A549 (cell line): ENCODE results near the gene SLC17A9. TPM values are rescaled to one million over a fixed set of nuclear protein-coding genes. Genes with fewer than 3 reads are reported as not detected.

Source experiments
- ATAC-seq, 2 experiments: fragments of 200-7000 bp in 1 of 2; fragments of >200 bp in 1 of 2; cut with Nextera tagmentation in 1 of 2; cut with Tn5 transposase in 1 of 2; 3 replicates each; pipeline versions ENCODE4 v1.8.0 to v1.9.1; 2018 to 2020; ENCODE audit warnings: mild to moderate bottlenecking in 1 of 2, moderate library complexity in 1 of 2
- CTCF ChIA-PET: fragments of 300-600 bp; sonication (Branson Sonifier 250); formaldehyde crosslinking; extraction: SDS; loops from one replicate; lab custom pipeline; 2021; ENCODE audit warnings: antibody characterized with exemption, inconsistent platforms; lab: Yijun Ruan, JAX
- POLR2A ChIA-PET: fragments of 350-600 bp; formaldehyde crosslinking; extraction: SDS; loops from one replicate; lab custom pipeline; 2021; ENCODE audit warnings: antibody characterized with exemption, inconsistent platforms; lab: Yijun Ruan, JAX
- DNase-seq, 2 experiments: peaks; one replicate each; pipeline versions ENCODE4 v3.0.0 to v3.0.0-alpha.2; 2011 to 2016; ENCODE audit warnings: low read depth in 1 of 2, low spot score in 1 of 2
- FAIRE-seq: peaks from 2 replicates; lab custom pipeline; 2011; peaks lifted over from hg19 to GRCh38; lab: Jason Lieb, UNC
- H3K27ac ChIP-seq, 2 experiments: fragments of >200 bp; sonication (Bioruptor Twin); formaldehyde crosslinking; 3 replicates each; pipeline ENCODE4 v1.5.1; 2016 to 2017
- H3K4me1 ChIP-seq: fragments of >200 bp; sonication (Bioruptor Twin); formaldehyde crosslinking; 3 replicates; pipeline ENCODE4 v1.6.1; 2016
- H3K4me2 ChIP-seq: fragments of >200 bp; sonication (Bioruptor Twin); formaldehyde crosslinking; 3 replicates; pipeline ENCODE4 v1.6.1; 2016
- H3K4me3 ChIP-seq: fragments of >200 bp; sonication (Bioruptor Twin); formaldehyde crosslinking; 3 replicates; pipeline ENCODE4 v1.5.1; 2016
- H3K9me3 ChIP-seq: fragments of >200 bp; sonication (Bioruptor Twin); formaldehyde crosslinking; 3 replicates; pipeline ENCODE4 v1.6.1; 2016
- BHLHE40 ChIP-seq: IDR thresholded peaks from 2 replicates; pipeline ENCODE4 v1.6.1; 2012; ENCODE audit warnings: low read depth, low read length, inconsistent platforms
- CEBPB ChIP-seq, 2 experiments: fragments of >200 bp in 1 of 2; sonication (Bioruptor Twin) in 1 of 2; formaldehyde crosslinking in 1 of 2; IDR thresholded peaks; 2 replicates each; pipeline ENCODE4 v1.6.1; 2012 to 2016
- CHD2 ChIP-seq: fragments of 150-350 bp; IDR thresholded peaks from 2 replicates; pipeline ENCODE4 v1.6.1; 2014; ENCODE audit warnings: low read length; ENCODE audit not compliant: partially characterized antibody
- EHF ChIP-seq: fragments of 250-450 bp; sonication (Bioruptor Pico); IDR thresholded peaks from 2 replicates; pipeline ENCODE4 v1.5.0; 2020; ENCODE audit warnings: mild to moderate bottlenecking
- FOSB ChIP-seq: fragments of 250-450 bp; sonication (Bioruptor Pico); IDR thresholded peaks from 2 replicates; pipeline ENCODE4 v1.5.0; 2020; ENCODE audit warnings: mild to moderate bottlenecking, moderate library complexity
- FOSL2 ChIP-seq, 2 experiments: fragments of 450-650 bp in 1 of 2; fragments of >200 bp in 1 of 2; sonication (Bioruptor Twin) in 1 of 2; formaldehyde crosslinking; IDR thresholded peaks; 2 replicates each; pipeline versions ENCODE4 v1.5.0 to v1.6.1; 2016 to 2020; ENCODE audit warnings: mild to moderate bottlenecking in 1 of 2, moderate library complexity in 1 of 2
- HOXA7 ChIP-seq: fragments of 250-450 bp; sonication (Bioruptor Pico); IDR thresholded peaks from 2 replicates; pipeline ENCODE4 v1.5.0; 2020; ENCODE audit warnings: mild to moderate bottlenecking, moderate library complexity
- HOXB5 ChIP-seq: fragments of 250-450 bp; sonication (Bioruptor Pico); IDR thresholded peaks from 2 replicates; pipeline ENCODE4 v1.5.0; 2020; ENCODE audit warnings: mild to moderate bottlenecking, moderate library complexity
- MYC ChIP-seq: IDR thresholded peaks from 2 replicates; pipeline ENCODE4 v1.6.1; 2012; ENCODE audit warnings: mild to moderate bottlenecking, inconsistent platforms, low read length, improper control_type of control experiment, borderline replicate concordance
- NR3C1 ChIP-seq: fragments of >200 bp; sonication (Bioruptor Twin); formaldehyde crosslinking; IDR thresholded peaks from 3 replicates; pipeline ENCODE4 v1.6.1; 2017
- PHF8 ChIP-seq: fragments of 200-600 bp; sonication (generic); IDR thresholded peaks from 2 replicates; pipeline ENCODE4 v1.6.1; 2016; ENCODE audit warnings: low read depth, mild to moderate bottlenecking, antibody characterized with exemption, moderate library complexity, borderline replicate concordance
- RAD21 ChIP-seq, 2 experiments: fragments of >200 bp in 1 of 2; sonication (Bioruptor Twin) in 1 of 2; formaldehyde crosslinking in 1 of 2; IDR thresholded peaks in 1 of 2; conservative IDR thresholded peaks in 1 of 2; 2 replicates in 1 of 2; 3 replicates in 1 of 2; pipeline ENCODE4 v1.6.1; 2012 to 2018; ENCODE audit warnings: inconsistent platforms in 1 of 2
- RARB ChIP-seq: fragments of 250-450 bp; sonication (Bioruptor Pico); IDR thresholded peaks from 2 replicates; pipeline ENCODE4 v1.8.0; 2021; ENCODE audit warnings: mild to moderate bottlenecking, moderate library complexity
- RCOR1 ChIP-seq: fragments of 150-350 bp; IDR thresholded peaks from 2 replicates; pipeline ENCODE4 v1.6.1; 2014; ENCODE audit warnings: antibody characterized with exemption, low read length, low read depth
- SREBF2 ChIP-seq: fragments of 450-650 bp; IDR thresholded peaks from 2 replicates; pipeline ENCODE4 v1.6.1; 2014; ENCODE audit warnings: mild to moderate bottlenecking, moderate library complexity
- TFCP2L1 ChIP-seq: fragments of 250-450 bp; sonication (Bioruptor Pico); IDR thresholded peaks from 2 replicates; pipeline ENCODE4 v1.5.0; 2021; ENCODE audit warnings: mild to moderate bottlenecking
- TP53 ChIP-seq: fragments of 250-450 bp; sonication (Bioruptor Pico); IDR thresholded peaks from 2 replicates; pipeline ENCODE4 v1.5.0; 2021; ENCODE audit warnings: mild to moderate bottlenecking, moderate library complexity
- ZFP36 ChIP-seq: fragments of 450-650 bp; IDR thresholded peaks from 2 replicates; pipeline ENCODE4 v1.6.1; 2014; ENCODE audit warnings: borderline replicate concordance; ENCODE audit not compliant: partially characterized antibody
- WGBS: methylation state at CpG from one replicate; pipeline ENCODE4 v1.1.6; 2017; ENCODE audit errors: missing lambda C conversion rate; 5-methylcytosine and 5-hydroxymethylcytosine counted together
- polyA minus RNA-seq: library from RNA; depleted of rRNA, polyadenylated mRNA; stranded (reverse); fragments of >200 nt; gene quantifications from 2 replicates; pipeline ENCODE4 v1.2.3, GENCODE V29; 2011; rRNA and poly(A)+ RNA removed
- polyA plus RNA-seq, 4 experiments: library from polyadenylated mRNA; depleted of rRNA in 3 of 4; stranded (reverse); fragments of >200 nt; fragmentation: RNase III in 1 of 4; extraction: RNeasy Plus Mini Kit Qiagen cat#74134 plus additional on column Dnase treatment in 1 of 4; gene quantifications; 2 replicates in 3 of 4; 3 replicates in 1 of 4; pipeline ENCODE4 v1.2.3, GENCODE V29; 2011 to 2017
- TF ChIP-seq, protein P1 (sequence below): fragments of 450-650 bp; IDR thresholded peaks from 2 replicates; pipeline ENCODE4 v1.6.1; 2014; ENCODE audit warnings: antibody characterized with exemption
- TF ChIP-seq, protein P2 (sequence below): fragments of 200-600 bp; sonication (generic); IDR thresholded peaks from 2 replicates; pipeline ENCODE4 v1.6.1; 2016; ENCODE audit warnings: antibody characterized with exemption, mild to moderate bottlenecking, moderate library complexity

Gene SLC17A9, protein sequence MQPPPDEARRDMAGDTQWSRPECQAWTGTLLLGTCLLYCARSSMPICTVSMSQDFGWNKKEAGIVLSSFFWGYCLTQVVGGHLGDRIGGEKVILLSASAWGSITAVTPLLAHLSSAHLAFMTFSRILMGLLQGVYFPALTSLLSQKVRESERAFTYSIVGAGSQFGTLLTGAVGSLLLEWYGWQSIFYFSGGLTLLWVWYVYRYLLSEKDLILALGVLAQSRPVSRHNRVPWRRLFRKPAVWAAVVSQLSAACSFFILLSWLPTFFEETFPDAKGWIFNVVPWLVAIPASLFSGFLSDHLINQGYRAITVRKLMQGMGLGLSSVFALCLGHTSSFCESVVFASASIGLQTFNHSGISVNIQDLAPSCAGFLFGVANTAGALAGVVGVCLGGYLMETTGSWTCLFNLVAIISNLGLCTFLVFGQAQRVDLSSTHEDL
- polyA plus RNA-seq (2011; rRNA removed): 0.05 TPM in 1 of 2 replicates, not detected in the other
- 0.01 TPM in 1 of 2 replicates, not detected in the other for polyA plus RNA-seq (2012; cell fraction: cytosol; rRNA removed)
- polyA plus RNA-seq (2012; cell fraction: nucleus; rRNA removed): 0.06 and 0.13 TPM in 2 replicates
- polyA plus RNA-seq (2017; fragmentation: RNase III; extraction: RNeasy Plus Mini Kit Qiagen cat#74134 plus additional on column Dnase treatment): not detected in 3 replicates
- 0.73 TPM in 1 of 2 replicates, not detected in the other for polyA minus RNA-seq

DNA sequence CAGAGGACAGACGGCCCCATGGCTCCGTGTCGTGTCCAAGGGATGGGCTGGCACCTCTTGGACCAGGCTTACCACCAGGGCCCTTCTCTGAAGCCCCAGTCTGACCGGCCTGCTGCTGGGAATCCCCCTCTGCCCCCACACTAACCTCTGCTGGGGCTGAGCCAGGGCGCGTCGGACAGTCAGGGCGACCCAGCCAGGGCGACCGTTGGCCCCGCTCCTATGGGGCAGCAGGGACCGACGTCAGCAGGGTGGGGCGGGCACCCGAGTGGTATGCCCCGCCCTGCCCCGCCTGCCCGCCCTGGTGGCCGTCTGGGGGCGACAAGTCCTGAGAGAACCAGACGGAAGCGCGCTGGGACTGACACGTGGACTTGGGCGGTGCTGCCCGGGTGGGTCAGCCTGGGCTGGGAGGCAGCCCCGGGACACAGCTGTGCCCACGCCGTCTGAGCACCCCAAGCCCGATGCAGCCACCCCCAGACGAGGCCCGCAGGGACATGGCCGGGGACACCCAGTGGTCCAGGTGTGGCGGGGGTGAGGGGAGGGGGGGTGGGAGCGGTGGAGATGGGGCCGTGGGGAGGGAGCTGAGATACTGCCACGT, at the start of gene SLC17A9:
Gene SLC17A9 (plus strand): TSS at position 337 of the 595 bp plus-strand sequence. CDS start 122 bp downstream, at position 459.
- Histone ChIP-seq H3K27ac (no peak within 1 kb of the TSS), H3K4me1 (peaks cover 9% of the 10 kb centered on the region; the same call in 2 of the 3 replicates), H3K4me3 (no peak within 1 kb of the TSS), H3K9me3 (peaks cover 8% of the 10 kb centered on the region; the same call in 2 of the 3 replicates), H3K4me2 (no peak within 1 kb of the TSS)
- DNase-seq (no peak), FAIRE-seq (no peak), ATAC-seq (no peak; a peak in 1 of 6 replicates)
- TF ChIP-seq HOXA7 (no peak), RAD21 (conservative IDR thresholded peaks at IDR 0.05 in 1 of 2, IDR thresholded peaks at IDR 0.05 in 1 of 2) (no peak), RARB (no peak), TFCP2L1 (no peak), NR3C1 (no peak), PHF8 (no peak), EHF (CRISPR knock-in tag) (no peak), FOSL2 (IDR thresholded peaks at IDR 0.05) (no peak), FOSL2 (CRISPR knock-in tag; IDR thresholded peaks at IDR 0.05) (no peak), BHLHE40 (no peak), HOXB5 (CRISPR knock-in tag) (no peak), TP53 (CRISPR knock-in tag) (no peak), FOSB (CRISPR knock-in tag) (no peak), RCOR1 (no peak), SREBF2 (no peak), MYC (no peak), CEBPB (IDR thresholded peaks at IDR 0.05) (no peak), CHD2 (no peak), ZFP36 (no peak)
- TF ChIP-seq, protein P1, sequence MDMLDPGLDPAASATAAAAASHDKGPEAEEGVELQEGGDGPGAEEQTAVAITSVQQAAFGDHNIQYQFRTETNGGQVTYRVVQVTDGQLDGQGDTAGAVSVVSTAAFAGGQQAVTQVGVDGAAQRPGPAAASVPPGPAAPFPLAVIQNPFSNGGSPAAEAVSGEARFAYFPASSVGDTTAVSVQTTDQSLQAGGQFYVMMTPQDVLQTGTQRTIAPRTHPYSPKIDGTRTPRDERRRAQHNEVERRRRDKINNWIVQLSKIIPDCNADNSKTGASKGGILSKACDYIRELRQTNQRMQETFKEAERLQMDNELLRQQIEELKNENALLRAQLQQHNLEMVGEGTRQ: no peak
- TF ChIP-seq, protein P2, sequence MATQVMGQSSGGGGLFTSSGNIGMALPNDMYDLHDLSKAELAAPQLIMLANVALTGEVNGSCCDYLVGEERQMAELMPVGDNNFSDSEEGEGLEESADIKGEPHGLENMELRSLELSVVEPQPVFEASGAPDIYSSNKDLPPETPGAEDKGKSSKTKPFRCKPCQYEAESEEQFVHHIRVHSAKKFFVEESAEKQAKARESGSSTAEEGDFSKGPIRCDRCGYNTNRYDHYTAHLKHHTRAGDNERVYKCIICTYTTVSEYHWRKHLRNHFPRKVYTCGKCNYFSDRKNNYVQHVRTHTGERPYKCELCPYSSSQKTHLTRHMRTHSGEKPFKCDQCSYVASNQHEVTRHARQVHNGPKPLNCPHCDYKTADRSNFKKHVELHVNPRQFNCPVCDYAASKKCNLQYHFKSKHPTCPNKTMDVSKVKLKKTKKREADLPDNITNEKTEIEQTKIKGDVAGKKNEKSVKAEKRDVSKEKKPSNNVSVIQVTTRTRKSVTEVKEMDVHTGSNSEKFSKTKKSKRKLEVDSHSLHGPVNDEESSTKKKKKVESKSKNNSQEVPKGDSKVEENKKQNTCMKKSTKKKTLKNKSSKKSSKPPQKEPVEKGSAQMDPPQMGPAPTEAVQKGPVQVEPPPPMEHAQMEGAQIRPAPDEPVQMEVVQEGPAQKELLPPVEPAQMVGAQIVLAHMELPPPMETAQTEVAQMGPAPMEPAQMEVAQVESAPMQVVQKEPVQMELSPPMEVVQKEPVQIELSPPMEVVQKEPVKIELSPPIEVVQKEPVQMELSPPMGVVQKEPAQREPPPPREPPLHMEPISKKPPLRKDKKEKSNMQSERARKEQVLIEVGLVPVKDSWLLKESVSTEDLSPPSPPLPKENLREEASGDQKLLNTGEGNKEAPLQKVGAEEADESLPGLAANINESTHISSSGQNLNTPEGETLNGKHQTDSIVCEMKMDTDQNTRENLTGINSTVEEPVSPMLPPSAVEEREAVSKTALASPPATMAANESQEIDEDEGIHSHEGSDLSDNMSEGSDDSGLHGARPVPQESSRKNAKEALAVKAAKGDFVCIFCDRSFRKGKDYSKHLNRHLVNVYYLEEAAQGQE: no peak
- POLR2A ChIA-PET: no interaction called here
- 82% methylated on average over 24 of the region's 37 CpGs for WGBS
- CTCF ChIA-PET: interaction anchor here (1.2 to 5.5 kb wide), 2 partner anchors 20 to 57 kb away, joined by 4 to 19 read pairs; no protein-coding TSS in a partner anchor
